Measurements from ENCODE around the gene AAMP.

GRCh38 chr2:218280260-218280870 lies 10.4 kb upstream of the AAMP start:
- no peak for TF ChIP-seq EZH2 (optimal IDR thresholded peaks at IDR 0.05; ENCODE audit: low read depth, low read length)
- TF ChIP-seq CTCF (IDR thresholded peaks at IDR 0.05; ENCODE audit: low read length), result no peak
